HT-29 (cell line): ENCODE measurements around the gene COX7C. TPM values are rescaled to one million over a fixed set of nuclear protein-coding genes. Genes with fewer than 3 reads are reported as not detected.

Experiments used
- DNase-seq: peaks from one replicate; pipeline ENCODE4 v3.0.0-alpha.2; 2015; ENCODE audit warnings: low spot score
- small RNA-seq: library from RNA; depleted of rRNA; stranded (forward); fragments of <200 nt; gene quantifications from one replicate; pipeline ENCODE3, GENCODE V24; 2014
- total RNA-seq: library from RNA; depleted of rRNA; stranded (reverse); fragments of >200 nt; shearing (Covaris generic); gene quantifications from 2 replicates; pipeline ENCODE4 v1.2.3, GENCODE V29; 2014

The COX7C gene
- total RNA-seq, 1 experiment from 2014 or later: 243 TPM

- no peak for DNase-seq
These were observed 46.4 kb downstream of the COX7C start for GRCh38 chr5:86664173-86664572.

- no peak for DNase-seq
These were observed 48.4 kb downstream of the COX7C start for GRCh38 chr5:86665984-86666760.

- DNase-seq: no peak
These were observed 49.2 kb downstream of the COX7C start for GRCh38 chr5:86666981-86667380.

Small RNA genes within 50 kb of the gene (small RNA-seq; reads per million reads assigned to genes)
- not detected for gene RNU6-804P
